ENCODE results near the gene CAMK2D.
"Not testable (repeated sequence)": the region's sequence is repeated elsewhere in the genome, so short reads cannot be mapped to it uniquely, and the experiment has no call there.

CAMK2D gene

GRCh38 chr4:113727802-113728201, 33.7 kb downstream of the CAMK2D start:
- no peak for DNase-seq

DNA sequence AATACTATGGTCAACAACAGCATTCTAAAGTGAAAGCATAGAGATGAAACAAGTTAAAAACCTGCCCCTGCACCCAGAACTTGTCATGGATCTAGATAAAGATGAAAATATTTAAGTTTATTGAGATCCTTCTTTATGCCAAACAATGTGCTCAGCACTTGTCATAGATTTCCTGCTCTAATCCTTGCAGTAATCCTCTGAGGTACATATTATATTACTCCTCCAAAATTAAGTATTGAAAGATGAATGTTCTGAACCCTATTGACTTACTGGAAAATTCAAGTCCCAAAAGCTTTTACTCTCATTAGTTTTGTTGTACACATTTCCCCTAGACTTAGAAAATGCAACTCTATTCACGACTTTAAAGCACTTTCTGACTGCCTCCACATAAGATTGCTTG, 35.6 kb downstream of the CAMK2D start:
- DNase-seq: no peak

GRCh38 chr4:113718252-113718651, 43.3 kb downstream of the CAMK2D start:
- DNase-seq: no peak

DNA sequence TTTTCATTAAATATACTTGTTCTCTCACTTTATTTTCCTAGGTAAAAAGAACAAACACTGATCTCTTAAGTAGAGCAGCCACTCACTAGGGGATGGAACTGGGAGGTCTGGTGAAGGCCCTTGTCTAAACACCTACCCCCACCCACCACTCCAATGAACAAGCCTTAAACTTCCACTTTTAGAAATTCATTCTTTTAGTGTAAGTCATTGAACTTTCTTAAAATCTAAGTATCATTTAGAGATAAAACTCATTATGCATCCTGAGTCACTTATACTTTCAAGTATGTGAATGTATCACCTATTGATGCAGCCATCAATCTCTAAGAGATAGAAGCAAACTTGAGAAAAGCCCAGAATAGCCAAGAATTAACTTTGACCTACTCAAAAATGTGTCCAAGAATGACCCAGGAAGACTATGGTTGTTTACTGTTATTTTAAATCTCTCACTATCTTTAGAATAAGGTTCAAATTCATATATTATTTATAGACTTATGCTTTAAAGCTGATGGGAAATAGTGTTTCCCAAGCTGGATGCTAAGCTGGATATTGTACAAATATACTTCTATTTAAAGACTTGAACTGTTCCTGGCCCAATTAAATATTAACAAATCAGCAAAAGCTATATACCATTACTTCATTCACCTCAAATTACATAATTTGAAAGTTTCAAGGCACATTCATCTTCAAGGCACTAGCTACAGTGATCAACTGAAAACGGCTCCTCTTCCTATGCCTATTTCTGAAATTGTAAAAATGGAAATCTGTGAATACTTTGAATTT, 49.5 kb downstream of the CAMK2D start:
- DNase-seq: no peak

GRCh38 chr4:113708250-113708649, 53.3 kb downstream of the CAMK2D start:
- DNase-seq: no peak

DNA sequence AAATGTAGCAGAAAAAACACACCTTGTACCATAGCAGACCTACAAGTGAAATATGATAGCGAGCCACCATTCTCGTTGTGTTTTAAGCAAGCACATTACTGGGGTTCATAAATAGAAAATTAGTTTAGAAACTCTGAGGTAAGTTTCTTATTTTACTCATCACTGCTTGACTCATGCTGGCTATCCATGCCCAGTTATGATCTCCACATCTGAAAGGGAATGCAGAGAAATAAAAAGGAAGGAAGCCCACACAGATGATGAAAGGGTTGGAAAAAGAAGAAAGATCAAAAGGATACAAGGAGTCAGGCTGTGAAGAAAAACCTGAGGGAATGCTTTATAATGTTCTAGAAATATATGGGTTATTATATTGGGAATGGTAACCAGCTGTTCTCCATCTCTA, 54.5 kb downstream of the CAMK2D start:
- DNase-seq: no peak

DNA sequence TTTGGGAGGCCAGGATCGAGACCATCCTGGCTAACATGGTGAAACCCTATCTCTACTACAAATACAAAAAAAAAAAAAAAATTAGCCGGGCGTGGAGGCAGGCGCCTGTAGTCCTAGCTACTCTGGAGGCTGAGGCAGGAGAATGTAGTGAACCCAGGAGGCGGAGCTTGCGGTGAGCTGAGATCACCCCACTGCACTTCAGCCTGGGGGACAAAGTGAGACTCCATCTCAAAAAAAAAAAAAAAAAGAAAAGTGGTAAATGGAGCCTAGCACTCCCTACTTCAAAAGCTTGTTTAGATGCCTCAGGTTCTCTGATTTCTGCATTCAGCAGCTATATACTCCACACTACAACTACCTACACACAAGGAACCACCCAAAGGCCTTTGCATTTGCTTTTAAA, 56.4 kb downstream of the CAMK2D start:
- not testable (repeated sequence) for DNase-seq

DNA sequence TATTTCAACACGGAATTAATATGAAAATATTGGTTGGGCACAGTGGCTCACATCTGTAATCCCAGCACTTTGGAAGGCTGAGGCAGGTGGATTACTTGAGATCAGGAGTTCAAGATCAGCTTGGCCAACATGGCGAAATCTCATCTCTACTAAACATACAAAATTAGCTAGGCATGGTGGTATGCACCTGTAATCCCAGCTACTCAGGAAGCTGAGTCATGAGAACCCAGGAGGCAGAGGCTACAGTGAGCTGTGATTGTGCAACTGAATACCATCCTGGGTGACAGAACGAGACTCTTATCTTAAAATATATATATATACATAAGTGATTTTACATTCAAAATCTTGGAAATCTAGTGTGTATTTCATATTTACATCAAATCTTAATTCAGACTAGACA, 58.9 kb downstream of the CAMK2D start:
- not testable (repeated sequence) for DNase-seq

DNA sequence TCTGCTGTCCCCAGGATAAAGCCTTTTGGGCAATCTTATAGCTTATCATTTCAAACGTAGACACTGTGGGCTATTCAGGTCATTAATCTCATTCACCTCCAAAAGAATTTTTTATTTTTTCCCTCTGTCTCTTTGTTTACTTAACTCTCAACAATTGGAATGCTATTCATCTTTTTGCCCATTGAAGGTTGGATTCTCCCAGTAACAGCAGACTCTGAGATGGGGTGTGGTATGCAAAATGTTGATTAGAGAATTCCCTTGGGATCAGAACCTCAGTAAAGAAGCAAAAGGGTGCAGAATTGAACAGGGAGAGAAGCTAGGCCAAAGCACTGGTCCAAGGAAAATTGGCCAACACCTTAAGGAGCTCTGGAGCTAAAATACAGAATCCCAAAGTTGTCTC, 60.4 kb downstream of the CAMK2D start:
- no peak for DNase-seq

DNA sequence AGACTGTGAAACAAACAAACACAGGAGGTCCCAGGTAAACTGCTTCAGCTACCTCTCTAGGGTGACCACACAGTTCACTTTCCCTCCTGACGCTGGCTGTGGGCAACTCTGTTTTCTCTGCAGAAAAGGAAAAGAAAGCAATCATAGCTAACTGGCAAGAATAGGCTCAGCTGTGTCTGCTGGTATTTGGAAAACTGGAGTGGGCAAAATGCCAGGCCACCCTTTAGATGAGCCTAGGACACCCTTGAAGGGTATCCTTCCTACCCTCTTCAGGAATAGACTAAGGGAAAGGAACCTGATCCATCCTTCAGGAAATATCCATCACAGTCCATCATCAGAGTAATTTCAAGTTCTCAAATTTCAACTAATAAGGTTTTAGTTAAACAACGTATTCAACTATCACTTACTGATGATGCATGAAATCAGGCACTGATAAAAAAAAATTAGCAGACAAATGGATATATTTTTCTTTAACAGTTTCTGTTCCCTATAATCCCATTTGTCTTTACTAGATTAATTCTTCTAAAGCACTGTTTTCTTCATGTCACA, 60.9 kb downstream of the CAMK2D start:
- no peak for DNase-seq

- DNase-seq: no peak
Observed at GRCh38 chr4:113699772-113700171, 61.8 kb downstream of the CAMK2D start.

GRCh38 chr4:113697429-113697828, 64.1 kb downstream of the CAMK2D start:
- no peak for DNase-seq

DNA sequence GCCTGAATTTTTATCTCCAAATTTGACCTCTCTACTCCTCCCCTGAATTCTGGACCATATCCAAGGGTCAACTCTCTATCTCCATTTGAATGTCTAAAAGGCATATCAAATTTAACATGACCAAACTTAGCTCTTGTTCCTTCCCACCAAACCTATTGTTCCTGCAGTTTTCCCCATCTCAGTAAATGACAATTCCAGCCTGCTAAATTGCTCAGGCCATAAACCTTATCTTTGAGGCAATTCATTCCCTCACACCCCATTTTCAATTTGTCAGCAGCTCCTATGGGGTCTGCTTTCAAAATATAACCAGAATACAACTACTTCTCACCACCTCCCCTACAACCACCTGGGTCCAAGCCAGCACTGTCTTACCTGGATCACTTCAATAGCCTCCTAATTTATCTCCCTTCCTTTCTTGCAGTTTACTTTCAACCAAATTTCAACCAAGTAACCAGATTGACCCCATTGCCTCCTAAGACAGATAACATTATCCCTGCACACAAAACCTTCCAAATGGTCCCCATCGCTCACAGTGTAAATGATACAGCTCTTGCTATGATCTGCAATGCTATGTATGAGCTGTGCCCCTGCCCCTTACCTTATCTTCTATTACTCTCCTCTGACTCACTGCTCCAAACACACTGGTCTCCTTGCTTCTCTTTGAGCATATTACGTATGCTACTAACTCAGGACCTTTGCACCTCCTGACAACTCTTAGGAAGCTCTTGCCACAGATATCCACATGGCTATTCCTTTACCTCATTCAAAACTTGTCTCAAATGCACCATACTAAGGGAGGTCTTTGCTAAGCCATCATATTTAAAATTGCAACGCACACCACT, 66.0 kb downstream of the CAMK2D start:
- no peak for DNase-seq

DNA sequence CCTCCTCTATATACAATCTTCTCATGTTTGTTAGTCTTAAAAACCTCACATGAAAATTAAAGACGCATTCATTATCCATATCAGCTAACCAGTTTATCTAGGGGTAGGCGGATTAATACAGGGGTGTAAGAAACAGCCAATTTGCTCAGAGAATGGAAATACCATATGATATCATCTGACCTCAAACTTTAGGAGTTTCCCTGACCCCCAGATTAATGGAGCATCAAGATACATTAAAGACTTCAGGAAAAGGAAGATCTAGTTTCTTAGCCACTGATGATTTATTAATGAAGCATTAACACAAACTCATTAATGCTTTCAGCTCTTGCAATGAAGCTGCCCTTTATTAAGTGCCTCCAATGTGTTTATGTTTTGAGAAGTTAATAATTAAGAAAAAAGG, 67.5 kb downstream of the CAMK2D start:
- DNase-seq: no peak

GRCh38 chr4:113692809-113693411, 68.6 kb downstream of the CAMK2D start:
- peak; percentile 22 to 36 for DNase-seq

DNA sequence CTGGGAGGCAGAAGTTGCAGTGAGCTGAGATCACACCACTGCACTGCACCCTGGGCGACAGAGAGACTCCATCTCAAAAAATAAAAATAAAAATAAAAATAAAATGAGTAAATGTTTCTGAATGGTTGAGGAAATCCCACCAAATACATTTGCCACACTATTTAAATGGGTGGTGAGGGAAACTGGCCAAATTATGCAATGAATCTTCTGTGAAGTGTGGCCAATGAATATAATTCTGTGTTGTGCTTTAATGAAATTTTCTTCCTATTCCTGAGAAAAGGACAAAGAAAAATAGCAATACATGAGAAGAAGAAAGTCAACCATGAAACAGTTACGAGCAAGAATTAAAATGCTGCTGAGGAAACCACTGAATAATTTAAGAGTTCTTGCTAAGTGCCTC, 69.9 kb downstream of the CAMK2D start:
- no peak for DNase-seq

DNA sequence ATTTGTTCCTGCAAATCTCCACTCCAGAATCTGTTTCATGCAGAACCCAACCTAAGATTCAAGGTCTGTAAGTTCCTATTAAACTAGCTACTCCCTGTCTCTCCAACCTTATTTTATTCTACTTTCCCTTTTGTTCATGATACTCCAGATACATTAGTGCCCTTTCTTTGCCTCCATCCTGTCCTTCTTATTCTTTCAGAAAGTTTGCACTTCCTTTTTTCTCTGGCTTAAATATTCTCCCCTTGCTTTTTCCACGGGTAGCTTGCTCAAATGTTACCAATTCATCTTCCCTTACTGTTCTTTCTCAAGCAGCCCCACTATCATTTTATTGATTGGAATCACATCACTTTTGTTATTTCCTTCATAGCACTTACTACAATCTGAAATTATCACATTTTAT, 72.1 kb downstream of the CAMK2D start:
- no peak for DNase-seq

DNA sequence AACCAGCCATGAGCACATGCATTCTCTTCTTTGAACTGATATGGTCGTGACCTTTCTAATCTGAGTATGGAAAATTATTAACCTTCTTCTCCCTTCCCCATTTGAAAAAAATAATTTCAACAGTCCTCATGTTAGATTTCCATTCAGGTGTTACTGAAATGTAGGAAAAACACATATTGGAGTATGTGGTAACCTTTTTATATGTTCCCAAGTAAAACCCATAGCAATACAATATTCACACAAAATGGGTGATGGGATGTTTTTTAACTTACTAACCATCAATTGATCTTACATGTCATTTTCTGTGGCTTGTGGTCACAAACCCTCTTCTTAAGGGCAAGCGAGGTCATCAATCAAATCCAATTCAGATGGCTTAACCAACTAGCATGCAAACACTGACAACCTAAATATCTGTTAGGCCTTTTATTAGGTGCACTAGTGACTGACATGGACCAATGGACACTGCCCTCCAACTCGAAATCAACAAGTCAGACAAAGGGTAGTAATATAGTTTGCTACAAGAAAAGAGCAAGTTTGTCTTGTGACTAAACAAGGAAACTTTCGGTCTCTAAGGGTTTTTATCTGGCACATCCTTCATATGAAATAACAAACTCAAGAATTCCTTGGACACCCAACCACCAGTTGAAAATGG, 74.3 kb downstream of the CAMK2D start:
- no peak for DNase-seq

DNA sequence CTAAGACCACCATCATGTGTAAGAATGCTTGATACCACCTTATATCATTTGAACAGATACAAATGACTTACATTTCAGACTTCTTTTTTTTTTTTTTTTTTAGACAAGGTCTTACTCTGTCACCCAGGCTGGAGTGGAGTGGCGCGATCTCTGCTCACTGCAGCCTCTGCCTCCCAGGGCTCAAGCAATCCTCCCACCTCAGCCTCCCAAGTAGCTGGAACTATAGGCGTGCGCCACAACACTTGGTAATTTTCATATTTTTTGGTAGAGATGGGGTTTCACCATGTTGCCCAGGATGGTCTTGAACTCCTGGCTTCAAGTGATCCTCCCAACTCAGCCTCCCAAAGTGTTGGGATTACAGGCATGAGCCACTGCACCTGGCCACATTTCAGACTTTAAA, 76.4 kb downstream of the CAMK2D start:
- not testable (repeated sequence) for DNase-seq

- DNase-seq: no peak
Observed at GRCh38 chr4:113684534-113685091, 76.9 kb downstream of the CAMK2D start.

- no peak for DNase-seq
Observed at GRCh38 chr4:113682730-113683537, 78.6 kb downstream of the CAMK2D start.

DNA sequence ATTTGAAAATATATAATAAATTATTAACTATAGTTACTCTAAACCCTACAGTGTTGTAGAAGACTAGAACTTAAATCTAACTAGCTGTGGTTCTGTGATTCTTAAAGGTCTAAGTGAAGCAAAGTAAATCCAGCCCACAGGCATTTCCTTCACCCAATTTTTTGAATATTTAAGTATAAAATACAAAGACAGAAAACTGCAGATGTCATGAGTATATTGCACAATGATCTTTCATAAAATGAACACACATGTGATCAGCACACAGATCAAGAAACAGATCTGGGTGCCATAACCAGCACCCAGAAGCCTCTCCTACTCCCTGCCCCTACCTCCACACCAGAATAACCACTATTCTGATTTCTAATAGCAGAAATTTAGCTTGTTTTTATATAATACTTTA, 82.9 kb downstream of the CAMK2D start:
- DNase-seq: no peak

Measured in Kasumi-1 (cell line).